ENCODE measurements around the gene GDF15. TPM values are rescaled to one million over a fixed set of nuclear protein-coding genes. Genes with fewer than 3 reads are reported as not detected.

GDF15 gene
- total RNA-seq, 1 donor from 2014 or later, result not detected

- ATAC-seq (ENCODE audit: low read depth), result no peak
- CTCF ChIA-PET, result interaction anchor here (1.4 to 4.6 kb wide), 5 partner anchors 17 to 113 kb away, joined by 3 to 67 read pairs (median 10); partner anchors contain the start of gene SSBP4
- no peak overlapping the region for H3K4me3 Mint-ChIP-seq
These were observed 5.6 kb downstream of the GDF15 start for GRCh38 chr19:18391509-18392075.

GRCh38 chr19:18392417-18392816 is 6.5 kb downstream of the GDF15 start:
- ChIA-PET POLR2A (interaction anchor here (1.0 to 2.1 kb wide), 2 partner anchors 10 to 111 kb away, joined by 6 to 8 read pairs; partner anchors contain the start of gene JUND), CTCF (interaction anchor here (1.0 to 2.2 kb wide), 3 partner anchors 18 to 200 kb away, joined by 3 to 10 read pairs (median 4); no protein-coding TSS in a partner anchor)
- DNase-seq (no peak), ATAC-seq (ENCODE audit: low read depth) (peak; percentile 41)
- Mint-ChIP-seq H3K9me3 (no peaks in the 10 kb centered on the region), H3K27me3 (no peaks in the 10 kb centered on the region), H3K4me1 (peaks cover 65% of the 10 kb centered on the region), H3K36me3 (ENCODE audit: low read depth) (peaks cover 11% of the 10 kb centered on the region), H3K27ac (peak overlapping the region; percentile 12), H3K4me3 (no peak overlapping the region)
- intact Hi-C loops (cut with micrococcal nuclease), result loop anchor here (1.0 kb wide), 1 partner anchor 10 kb away; no protein-coding TSS in a partner anchor
- no peak for TF ChIP-seq CTCF (IDR thresholded peaks at IDR 0.05)

More at GRCh38 chr19:18391509-18392075, 5.6 kb downstream of the GDF15 start:
- no peak for TF ChIP-seq CTCF (IDR thresholded peaks at IDR 0.05)
- no peak for DNase-seq
- Mint-ChIP-seq H3K36me3 (ENCODE audit: low read depth) (peaks cover 11% of the 10 kb centered on the region), H3K4me1 (peaks cover 63% of the 10 kb centered on the region), H3K27me3 (no peaks in the 10 kb centered on the region), H3K9me3 (no peaks in the 10 kb centered on the region), H3K27ac (no peak overlapping the region)
- intact Hi-C loops (cut with micrococcal nuclease), result loop anchor here (1.0 kb wide), 1 partner anchor 11 kb away; no protein-coding TSS in a partner anchor
- POLR2A ChIA-PET, result interaction anchor here (0.6 to 2.1 kb wide), 5 partner anchors 11 to 210 kb away, joined by 3 to 8 read pairs (median 6); partner anchors contain the start of gene JUND

- no peaks in the 10 kb centered on the region for H3K9me3 Mint-ChIP-seq
- ChIA-PET CTCF (interaction anchor here (0.8 to 2.2 kb wide), 4 partner anchors 17 to 201 kb away, joined by 3 to 10 read pairs (median 4); no protein-coding TSS in a partner anchor), POLR2A (interaction anchor here (0.6 to 2.1 kb wide), 2 partner anchors 9 to 459 kb away, joined by 3 to 8 read pairs; no protein-coding TSS in a partner anchor)
- H3K27ac Mint-ChIP-seq, result no peak overlapping the region
- ATAC-seq (ENCODE audit: low read depth) (no peak), DNase-seq (no peak)
- no peak for TF ChIP-seq CTCF (IDR thresholded peaks at IDR 0.05)
- H3K4me3 Mint-ChIP-seq, result no peak overlapping the region
- intact Hi-C loops (cut with micrococcal nuclease), result loop anchor here (1.0 kb wide), 1 partner anchor 9 kb away; no protein-coding TSS in a partner anchor
- peaks cover 66% of the 10 kb centered on the region for H3K4me1 Mint-ChIP-seq
- H3K27me3 Mint-ChIP-seq, result no peaks in the 10 kb centered on the region
- peaks cover 11% of the 10 kb centered on the region for H3K36me3 Mint-ChIP-seq (ENCODE audit: low read depth)
These were observed 7.0 kb downstream of the GDF15 start for GRCh38 chr19:18392926-18393325.

- H3K9me3 Mint-ChIP-seq, result no peaks in the 10 kb centered on the region
- no peak for ATAC-seq (ENCODE audit: low read depth)
These were observed 7.9 kb downstream of the GDF15 start for GRCh38 chr19:18393836-18394235.

More at GRCh38 chr19:18393836-18394235, 7.9 kb downstream of the GDF15 start:
- ChIA-PET POLR2A (interaction anchor here (0.9 kb wide), 1 partner anchor 8 kb away, joined by 3 read pairs; no protein-coding TSS in a partner anchor), CTCF (interaction anchor here (0.8 to 2.2 kb wide), 2 partner anchors 18 to 115 kb away, joined by 3 to 10 read pairs; no protein-coding TSS in a partner anchor)
- no peak for DNase-seq
- peaks cover 65% of the 10 kb centered on the region for H3K4me1 Mint-ChIP-seq
- no peak for TF ChIP-seq CTCF (IDR thresholded peaks at IDR 0.05)
- peaks cover 11% of the 10 kb centered on the region for H3K36me3 Mint-ChIP-seq (ENCODE audit: low read depth)
- H3K4me3 Mint-ChIP-seq, result peak overlapping the region; percentile 9
- H3K27me3 Mint-ChIP-seq, result no peaks in the 10 kb centered on the region
- intact Hi-C loops (cut with micrococcal nuclease), result no loop called here
- peak overlapping the region; percentile 41 for H3K27ac Mint-ChIP-seq
